GM18505 (cell line): ENCODE data around the gene CDT1.
"Not testable (repeated sequence)": the region's sequence is repeated elsewhere in the genome, so short reads cannot be mapped to it uniquely, and the experiment has no call there.

Experiments
- ATAC-seq: cut with Tn5 transposase; IDR thresholded peaks from one replicate; pipeline ENCODE4 v1.9.1; 2021; ENCODE audit not compliant: unreplicated experiment
- POLR2A ChIP-seq: IDR thresholded peaks from 4 replicates; pipeline ENCODE4 v1.6.1; 2011; ENCODE audit warnings: borderline replicate concordance; ENCODE audit not compliant: insufficient read depth, insufficient read length; ENCODE audit errors: extremely low read depth

Gene CDT1

DNA sequence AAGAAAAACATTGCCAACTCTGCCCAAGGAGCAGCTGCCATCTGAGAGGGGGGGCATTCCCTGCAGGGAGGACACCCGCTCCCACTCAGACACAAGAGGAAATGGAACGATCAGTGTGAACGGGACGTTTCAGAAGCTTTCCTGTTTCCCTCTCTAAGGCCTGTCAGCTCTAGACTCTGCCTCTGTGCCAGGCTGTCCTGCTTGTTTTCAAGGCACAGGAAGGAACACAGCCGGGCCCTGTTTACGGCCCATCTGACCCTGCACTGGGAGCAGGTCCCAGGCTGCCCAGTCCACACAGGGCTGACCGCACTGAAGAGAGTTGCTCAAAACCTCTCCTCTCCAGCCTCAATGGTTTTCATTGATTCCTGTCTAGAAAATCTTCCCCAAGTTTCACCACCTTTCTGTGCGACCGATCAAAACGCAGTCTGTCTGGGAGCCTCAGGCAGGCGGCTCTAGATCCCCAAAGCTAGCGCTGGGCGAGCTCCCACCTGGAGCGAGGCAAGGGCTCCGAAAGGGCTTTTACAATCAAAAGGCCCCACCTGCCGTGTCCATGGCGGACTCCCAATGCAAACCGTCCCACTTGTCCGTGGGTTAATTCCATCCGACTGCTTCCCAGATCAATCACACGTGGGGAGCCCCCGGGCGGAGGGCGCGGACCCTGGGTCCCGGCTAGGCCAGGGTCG, 20.1 kb upstream of the CDT1 start:
- no peak for ATAC-seq
- TF ChIP-seq POLR2A: peak; percentile 43

DNA sequence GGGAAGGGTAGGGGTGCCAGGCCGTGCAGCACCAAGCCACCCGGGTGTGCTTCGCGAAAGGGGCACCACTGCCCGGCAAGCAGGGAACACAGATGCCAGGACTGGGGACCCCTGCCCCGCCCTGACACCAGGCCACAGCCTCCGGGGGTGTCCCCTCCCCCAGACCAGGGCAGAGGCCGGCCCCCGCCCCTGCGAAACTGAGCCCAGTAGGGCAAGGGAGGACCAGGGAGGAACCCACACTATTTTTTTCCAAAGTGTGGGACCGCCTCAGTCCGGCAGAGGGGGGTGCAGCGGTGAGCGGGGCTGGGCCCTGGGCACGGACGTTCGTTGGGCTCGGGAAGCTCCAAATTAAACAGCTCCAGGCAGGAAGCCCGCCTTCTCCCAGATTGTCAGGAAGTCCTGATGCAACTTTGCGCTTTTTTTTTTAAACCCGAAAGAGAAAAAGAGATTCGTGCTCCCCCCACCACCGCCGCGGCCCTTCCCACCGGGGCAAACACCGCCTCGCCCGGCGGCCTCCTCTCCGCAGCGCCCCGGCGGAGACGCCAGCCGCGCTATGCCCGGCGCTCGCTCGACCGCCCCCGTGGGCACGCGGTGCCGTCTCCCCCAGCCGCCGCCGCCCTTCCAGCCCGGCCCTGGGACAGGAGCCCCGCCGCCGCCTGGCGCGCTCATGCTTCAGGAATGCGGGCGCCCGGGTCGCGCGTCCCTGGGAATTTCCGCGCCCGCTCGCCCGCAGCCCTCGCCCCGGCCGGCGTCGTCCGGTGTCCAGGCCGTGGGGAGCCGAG, 19.3 kb upstream of the CDT1 start:
- no peak for TF ChIP-seq POLR2A
- ATAC-seq: no peak

DNA sequence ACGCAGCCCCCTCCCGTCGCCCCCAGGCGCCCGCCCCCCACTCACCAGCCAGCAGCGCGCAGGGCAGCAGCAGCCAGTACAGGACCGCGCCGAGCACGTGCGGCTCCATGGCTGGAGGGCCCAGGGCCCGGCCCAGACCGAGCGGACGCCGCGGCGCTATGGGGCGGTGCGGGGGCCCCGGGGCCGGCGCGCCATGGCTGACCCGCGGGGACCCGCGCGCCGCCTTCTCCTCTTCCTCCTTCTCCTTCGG, 18.8 kb upstream of the CDT1 start:
- TF ChIP-seq POLR2A: no peak
- ATAC-seq: no peak

DNA sequence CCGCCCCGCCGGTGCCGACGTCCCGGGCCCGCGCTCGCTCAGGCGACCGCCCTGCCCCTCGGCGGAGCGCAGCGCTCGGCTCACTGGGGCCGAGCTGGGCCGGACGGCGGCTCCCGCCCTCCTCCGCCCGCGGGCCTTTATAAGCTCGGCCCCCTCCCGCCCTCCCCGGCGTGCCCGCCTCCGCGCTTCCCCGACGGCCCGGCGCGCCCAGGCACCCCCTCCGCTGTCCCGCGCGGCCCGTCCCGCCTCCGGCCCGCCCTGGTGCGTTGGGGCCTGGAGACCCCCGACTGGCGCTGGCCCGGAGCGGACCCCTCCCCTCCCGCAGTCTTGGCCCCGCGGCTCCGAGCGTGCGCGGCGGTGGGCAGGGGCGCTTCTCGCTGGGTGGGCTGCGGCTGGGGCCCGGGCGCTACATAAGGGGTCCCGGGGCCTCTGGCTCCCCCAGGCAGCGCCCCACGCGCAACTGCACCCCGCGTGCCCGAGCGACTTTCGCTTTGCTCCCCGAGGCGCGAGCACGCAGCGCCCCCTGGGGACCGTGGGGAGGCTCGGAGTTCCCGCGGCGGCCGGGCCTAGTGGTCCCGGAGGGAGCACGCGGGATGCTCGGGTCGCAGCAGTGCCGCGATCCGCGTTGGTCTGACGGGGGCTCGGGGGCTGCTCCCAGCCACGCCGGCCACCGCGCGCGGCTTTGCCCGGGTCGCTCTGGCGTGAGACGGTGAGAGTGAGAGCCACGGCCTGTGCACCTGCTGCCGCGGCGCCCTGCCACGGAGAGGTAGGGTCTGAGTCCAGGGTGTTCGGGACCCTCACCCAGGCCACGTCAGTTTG, 18.3 kb upstream of the CDT1 start, which contains the start of gene PIEZO1:
Gene PIEZO1 (minus strand): TSS at position 115 of the 819 bp plus-strand sequence. CDS start 256 bp downstream, outside the sequence.
- peak; percentile 92 for TF ChIP-seq POLR2A
- ATAC-seq: no peak

DNA sequence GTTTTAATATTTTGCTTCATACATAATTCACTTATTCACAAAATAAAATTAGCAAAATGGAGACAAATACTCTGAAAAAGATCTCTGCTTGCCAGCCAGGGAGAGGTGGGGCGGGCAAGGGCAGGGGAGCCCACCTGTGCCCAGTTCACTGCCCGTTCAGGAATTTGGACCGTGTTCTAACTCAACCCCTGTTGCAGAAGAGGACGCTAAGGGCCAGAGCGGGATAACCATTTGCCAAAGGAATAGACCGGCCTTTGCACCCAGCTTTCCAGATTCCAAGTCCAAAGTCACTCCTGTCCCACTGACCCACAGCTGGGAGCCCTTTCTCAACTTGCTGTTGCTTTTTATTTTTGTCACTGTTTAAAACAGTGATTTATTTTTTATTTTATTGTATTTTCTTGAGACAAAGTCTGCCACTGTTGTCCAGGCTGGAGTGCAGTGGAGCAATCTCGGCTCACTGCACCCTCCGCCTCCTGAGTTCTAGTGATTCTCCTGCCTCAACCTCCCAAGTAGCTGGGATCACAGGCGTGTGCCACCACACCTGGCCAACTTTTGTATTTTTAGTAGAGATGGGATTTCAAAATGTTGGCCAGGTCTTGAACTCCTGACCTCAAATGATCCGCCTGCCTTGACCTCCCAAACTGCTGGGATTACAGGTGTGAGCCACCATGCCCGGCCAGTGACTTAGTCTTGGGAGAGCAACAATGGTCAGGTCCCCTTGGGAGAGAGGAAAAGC, 15.8 kb upstream of the CDT1 start:
- TF ChIP-seq POLR2A: no peak
- no peak for ATAC-seq

DNA sequence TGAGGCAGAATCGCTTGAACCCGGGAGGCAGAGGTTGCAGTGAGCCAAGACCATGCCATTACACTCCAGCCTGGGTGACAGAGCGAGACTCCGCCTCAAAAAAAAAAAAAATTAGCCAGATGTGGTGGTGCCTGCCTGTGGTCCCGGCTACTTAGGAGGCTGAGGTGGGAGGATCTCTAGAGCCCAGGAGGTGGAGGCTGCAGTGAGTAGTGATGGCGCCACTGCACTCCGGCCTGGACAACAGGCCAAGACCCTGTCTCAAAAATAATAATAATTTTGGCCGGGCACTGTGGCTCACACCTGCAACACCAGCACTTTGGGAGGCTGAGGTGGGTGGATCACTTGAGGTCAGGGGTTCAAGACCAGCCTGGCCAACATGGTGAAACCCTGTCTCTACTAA, 14.8 kb upstream of the CDT1 start:
- not testable (repeated sequence) for ATAC-seq

DNA sequence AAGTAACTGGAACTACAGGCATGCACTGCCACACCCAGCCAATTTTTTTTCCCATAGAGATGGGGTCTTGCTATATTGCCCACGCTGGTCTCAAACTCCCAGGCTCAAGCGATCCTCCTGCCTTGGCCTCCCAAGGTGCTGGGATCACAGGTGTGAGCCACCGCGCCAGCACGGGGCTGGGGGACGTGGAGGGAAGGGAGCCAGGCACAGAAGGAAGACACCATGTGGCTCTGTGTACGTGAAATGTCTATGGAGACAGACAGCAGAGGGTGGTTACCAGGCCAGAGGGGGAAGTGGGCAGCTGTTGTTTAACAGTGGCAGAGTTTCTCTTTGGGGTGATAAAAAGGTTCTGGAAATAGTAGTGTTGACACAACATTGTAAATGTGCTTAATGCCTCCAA, 14.0 kb upstream of the CDT1 start:
- no peak for ATAC-seq
- no peak for TF ChIP-seq POLR2A

DNA sequence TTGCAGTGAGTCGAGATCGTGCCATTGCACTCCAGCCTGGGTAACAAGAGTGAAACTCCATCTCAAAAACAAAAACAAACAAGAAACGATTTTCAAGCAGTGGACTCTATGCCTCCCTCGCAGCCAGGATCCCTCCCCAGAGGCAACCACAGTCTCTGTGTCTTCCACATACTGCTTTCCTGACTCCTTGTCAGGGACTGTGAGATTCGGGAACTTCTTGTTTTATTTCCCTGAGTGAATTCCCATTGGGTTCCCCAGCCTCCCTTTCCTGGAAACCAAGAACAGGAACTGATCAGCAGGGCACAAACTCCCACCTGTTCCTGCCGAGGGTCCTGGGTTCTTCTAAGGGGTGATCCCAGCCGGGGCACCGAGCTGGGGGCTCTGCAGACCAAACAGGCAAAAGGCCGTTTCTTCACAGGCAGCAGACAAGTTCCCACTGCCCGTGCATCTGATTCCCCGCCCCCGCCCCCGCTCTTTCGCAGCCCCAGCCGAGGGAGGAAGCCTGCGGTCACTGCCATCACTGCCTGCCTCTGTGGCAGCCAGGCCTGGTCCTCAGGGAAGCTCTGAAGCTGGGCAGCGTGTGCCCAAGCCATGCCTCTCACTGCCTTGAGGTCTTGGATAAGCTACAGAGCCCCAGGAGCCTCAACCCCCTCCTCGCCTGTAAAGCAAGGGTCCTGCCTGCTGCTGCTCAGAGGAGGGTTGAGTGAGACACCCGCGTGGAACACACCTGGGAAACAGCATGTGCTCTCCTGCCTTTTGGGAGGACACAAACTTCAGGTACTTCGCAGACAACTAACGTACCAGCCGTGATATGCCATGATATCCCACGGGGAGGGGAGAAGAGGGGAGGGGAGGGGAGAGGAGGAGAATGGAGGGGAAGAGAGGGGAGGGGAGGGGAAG, 13.0 kb upstream of the CDT1 start:
- TF ChIP-seq POLR2A: no peak
- ATAC-seq: no peak

DNA sequence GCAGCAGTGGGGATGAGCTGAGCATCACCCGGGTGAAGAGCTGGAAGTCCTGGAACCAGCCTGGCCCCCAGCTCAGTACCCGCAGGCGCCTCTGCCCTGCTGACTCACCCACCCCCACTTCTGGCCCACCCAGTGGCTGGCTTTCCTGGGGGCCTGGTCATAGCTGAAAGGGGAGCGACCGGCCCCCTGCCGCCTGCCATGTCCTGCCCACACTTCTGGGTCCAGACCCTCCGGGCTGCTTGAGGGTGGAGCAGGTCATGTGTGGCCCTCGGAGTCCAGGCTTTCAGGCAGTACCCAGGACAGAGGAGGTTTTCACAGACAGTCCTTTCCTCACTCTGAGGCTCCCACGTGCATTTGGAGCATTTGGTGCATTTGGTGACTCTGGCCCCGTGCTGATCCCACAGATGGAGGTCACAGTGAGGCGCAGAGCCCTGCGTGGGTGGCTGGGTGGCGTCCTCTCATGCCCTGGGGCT, 11.5 kb upstream of the CDT1 start:
- TF ChIP-seq POLR2A: no peak
- ATAC-seq: no peak

DNA sequence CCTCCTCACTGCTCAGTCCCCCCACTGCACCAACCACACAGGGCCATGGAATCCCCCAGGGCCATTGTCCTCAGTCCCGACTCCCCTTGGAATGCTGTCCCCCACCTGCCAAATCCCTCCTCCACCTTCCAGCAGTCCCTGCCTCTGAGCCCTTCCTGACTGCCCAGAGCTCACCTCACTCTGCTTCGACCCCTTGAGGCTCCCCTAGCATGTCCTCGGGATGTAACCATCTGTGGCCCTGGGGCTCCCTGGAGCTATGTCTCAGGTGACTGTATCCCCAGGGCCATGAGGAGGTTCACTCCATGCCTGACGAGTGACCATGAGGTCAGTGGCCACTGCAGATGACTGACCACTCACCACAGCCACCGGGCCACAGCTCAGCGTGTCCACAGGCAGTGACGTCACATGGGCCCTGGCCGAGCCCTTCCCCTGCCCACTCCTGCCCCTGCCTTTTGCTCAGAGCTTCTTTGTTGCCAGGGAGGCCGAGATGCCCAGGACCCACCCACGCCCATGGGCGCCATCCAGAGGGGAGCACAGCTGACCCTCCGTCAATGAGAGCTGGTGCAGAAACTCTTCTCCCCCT, 10.8 kb upstream of the CDT1 start:
- no peak for TF ChIP-seq POLR2A
- no peak for ATAC-seq

DNA sequence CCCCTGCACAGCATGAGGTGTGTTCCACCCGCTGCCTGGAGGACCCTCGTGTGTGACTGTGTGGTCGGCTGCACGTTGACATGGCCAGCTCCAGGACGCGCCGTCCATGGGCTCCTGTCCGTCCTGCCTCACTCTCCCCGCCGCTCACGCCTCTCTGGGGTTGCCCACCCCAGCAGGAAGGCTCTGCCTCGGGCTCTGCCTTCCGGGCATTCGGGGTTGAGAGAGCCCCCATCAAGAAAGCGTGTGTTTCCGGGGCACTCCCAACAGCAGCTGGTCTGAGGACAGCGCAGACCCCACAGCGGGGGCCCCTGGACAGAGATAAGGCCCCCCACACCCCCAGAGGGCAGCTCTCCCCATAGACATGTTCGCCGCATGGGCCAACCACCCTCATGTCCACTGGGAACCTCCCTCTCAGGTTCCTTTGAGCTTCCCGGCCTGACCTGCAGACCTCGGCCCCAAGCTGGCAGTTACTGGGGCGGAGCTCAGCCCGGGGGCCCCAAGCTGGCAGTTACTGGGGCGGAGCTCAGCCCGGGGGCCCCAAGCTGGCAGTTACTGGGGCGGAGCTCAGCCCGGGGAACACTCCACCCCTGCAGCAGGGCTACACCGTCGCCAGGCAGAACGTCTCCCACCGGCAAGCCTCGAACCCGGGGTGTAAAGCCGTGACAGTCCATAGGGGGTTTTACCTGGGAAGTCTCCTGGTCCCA, 10.2 kb upstream of the CDT1 start:
- ATAC-seq: no peak
- TF ChIP-seq POLR2A: no peak
